Measurements from ENCODE around the gene PRMT3.
"Not testable (repeated sequence)": the region's sequence is repeated elsewhere in the genome, so short reads cannot be mapped to it uniquely, and the experiment has no call there.

PRMT3 gene

DNA sequence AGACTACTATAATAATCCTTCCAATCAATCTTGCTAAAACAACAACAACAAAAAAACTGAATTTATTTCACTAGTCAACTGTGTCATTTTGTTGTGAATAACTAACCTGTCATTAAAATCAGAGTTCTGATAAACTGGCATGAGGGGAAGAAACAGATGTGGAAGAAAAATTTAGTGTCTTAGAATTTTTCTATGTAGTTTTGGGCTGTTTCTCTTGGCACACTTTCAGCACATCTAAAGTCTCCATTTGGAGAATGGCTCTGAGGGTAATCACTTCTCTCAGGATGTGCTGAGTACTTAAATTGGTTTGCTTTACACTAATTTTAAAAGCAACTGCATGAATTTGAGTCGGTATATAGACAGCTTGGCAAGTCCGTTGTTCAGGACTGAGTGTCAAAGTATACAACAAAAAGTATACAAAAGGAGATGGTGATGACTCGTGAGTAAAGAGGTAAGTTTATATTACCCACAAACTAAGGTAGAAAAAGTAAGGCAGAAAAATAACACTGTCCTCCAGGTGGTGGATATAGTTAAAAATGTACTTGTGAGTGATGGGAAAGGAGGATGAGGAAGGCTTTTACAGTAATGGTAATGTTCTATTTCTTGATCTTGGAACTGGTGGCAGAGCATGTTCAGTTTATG lies 13.8 kb upstream of the PRMT3 start:
- FAIRE-seq (no peak), DNase-seq (ENCODE audit: low spot score) (no peak)

DNA sequence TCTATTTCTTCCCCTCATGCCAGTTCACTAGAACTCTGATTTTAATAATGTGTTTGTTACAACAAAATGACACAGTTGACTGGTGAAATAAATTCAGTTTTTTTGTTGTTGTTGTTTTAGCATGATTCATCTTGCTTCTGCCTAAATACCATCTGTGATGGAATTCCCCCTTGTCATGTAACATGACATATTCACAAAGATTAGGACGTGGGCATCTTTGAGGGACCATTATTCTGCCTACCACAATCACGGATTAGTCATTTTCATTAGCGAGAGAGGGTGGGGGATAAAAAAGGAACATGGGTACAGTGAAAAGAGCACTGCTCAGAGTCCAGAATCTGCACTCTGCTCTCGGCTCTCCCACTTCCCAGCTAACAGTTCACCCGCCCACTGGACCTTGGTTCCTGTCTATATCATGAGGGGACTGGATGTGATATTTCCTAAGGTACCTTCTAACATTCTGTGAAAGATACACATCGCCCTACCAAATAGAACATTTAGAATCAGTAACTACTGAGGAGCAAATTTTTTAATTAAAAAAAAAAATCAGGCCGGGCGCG lies 12.7 kb upstream of the PRMT3 start:
- DNase-seq (ENCODE audit: low spot score) (no peak), FAIRE-seq (no peak)

DNA sequence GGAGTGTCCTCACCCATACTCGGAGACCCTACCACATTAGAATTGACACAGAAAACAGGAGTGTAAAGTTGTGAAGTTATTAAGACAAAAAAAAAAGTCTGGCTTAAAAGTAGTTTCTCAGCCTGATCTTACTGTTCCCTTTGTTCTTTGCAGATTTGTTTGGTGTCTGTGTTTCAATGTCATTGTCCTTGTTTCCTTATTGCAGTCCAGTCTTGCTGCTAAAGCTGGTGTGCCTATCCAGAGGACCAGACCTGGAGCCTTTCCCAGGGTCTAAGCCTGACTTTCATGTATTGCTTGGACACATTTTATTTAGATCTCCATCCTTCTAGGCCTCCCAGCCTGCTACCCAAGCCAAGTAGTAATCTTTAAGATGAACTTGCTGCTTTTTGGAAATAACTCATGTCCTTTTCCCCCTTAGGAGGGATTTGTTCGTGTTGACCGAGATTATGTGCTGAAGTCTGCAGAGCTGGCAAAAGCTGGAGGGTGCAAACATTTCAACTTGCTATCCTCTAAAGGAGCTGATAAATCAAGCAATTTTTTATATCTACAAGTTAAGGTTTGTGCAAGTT lies 11.3 kb upstream of the PRMT3 start:
- DNase-seq (ENCODE audit: low spot score) (no peak), FAIRE-seq (no peak)

DNA sequence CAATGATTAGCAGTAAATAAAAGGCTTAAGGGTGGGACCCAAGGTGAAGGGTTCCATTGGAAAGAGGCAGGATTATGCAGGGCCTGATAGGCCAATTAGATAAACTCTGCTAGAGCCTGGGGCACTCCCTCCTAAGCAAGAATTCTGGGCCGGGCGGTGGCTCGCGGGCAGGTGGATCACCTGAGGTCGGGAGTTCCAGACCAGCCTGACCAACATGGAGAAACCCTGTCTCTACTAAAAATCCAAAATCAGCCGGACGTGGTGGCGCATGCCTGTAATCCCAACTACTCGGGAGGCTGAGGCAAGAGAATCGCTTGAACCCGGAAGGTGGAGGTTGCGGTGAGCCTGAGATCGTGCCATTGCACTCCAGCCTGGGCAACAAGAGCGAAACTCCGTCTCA lies 1.5 kb upstream of the PRMT3 start:
- not testable (repeated sequence) for FAIRE-seq; DNase-seq (ENCODE audit: low spot score)

DNA sequence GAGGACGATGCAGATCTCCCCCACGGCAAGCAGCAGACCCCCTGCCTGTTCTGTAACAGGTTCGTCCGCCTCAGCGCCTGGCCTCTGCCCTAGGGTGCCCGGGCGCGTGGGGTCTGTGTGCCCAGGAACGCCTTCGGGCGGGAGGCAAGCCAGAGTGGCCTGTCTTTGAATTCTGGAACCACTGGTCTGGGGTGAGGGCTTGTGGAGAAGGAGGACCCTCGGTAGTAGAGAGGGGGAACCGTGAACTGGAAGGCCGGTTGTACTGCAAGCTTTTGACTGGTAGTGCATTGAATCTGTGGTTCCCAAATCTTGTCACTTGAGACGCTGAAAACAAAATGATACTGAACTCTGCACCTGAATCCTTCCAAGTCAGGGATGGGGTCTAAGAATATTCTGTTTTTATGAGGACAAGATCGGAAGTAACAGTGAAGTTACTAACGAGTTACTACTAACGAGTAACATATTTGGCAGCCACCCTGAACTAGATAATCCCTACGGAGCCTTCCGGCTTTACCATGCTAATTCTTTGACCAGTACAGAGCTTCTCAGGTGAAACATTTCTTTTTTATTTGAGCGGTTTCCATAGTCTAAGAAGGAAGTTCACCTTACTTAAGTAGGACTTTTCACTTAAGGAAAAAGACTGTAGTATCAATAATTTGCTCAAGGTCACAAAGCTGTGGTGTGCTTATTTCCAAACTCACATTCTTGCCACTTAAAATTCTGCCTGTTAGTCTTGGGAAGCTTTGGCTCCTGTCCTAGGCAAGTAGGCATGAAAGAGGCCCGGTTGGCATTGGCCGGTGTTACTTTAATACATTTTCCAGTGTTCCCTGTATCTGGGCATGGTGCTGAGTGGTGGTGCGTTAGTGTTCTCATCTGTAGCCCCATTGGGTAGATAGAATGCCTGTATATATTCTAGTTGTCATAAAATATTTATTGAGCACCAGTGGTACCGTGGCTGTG lies 860 bp downstream of the PRMT3 start:
- DNase-seq (ENCODE audit: low spot score) (peak; percentile 33), FAIRE-seq (no peak)

DNA sequence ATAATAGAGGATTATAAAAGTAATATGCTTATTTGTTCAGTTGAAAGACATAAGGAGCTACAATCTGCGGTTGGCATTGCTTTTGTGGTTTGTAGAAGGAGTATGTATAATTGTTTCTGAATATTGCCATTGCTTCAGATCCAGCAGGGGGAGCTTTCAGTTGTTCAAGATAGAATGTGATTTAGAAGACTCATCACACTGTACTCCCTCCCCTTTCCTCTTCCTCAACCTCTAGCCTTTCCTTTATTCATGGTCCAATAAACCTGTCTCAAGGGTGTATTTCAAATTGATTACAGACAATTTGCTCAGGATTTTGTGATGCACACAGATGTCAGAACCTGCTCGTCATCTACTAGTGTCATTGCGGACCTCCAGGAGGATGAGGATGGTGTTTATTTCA lies 9.8 kb downstream of the PRMT3 start:
- FAIRE-seq (no peak), DNase-seq (ENCODE audit: low spot score) (peak; percentile 27)

DNA sequence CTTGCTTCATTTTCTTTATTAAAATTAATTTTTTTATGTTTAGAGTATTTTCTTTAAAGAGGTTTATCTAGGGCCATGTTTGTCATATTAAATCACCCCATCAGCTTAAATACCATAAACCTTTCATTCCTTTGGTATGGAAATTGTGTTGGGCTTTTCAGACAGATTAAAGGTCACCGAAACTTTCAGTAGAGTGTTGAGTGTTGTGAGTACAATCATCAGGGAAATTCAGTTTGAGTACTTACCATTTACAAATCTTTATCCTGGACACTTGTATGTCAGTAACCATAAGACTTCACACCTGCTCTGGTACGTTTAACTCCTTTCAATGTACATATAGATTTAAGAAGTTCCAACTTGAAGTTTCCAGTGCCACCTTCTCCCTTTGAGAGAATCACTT lies 12.0 kb downstream of the PRMT3 start:
- FAIRE-seq (no peak), DNase-seq (ENCODE audit: low spot score) (no peak)

DNA sequence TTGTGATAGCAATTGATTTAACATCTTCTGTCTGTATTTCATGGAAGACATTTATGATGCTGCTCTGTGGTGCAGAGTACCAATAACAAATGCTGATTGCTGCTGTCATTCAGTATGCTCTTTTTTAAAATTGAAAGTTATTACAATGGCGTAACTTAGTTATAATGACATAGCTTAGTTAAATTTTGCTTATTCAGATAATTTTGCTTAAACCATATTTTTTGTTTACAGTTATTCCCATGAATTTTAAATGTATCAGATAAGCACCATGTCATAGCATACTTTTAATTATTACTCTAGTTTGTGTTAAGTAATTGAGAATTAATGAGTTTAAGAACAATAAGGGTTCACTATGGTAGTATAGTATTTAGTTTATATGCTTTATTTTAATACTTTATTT lies 15.5 kb downstream of the PRMT3 start:
- DNase-seq (ENCODE audit: low spot score) (no peak), FAIRE-seq (no peak)

DNA sequence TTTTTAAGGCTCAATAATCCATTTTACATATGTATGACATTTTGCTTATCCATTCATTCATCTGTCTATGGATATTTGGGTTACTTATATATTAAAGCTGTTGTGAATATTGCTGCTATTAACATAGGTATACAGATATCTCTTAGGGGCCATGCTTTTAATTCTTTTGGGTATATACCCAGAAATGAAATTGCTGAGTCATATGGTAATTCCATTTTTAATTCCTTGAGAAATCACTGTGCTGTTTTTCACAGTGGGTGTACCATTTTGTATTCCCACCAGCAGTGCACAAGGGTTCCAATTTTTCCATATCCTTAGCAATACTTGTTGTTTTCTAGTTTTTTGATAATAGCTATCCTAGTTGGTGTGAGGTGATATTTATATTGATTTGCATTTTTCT lies 19.0 kb downstream of the PRMT3 start:
- FAIRE-seq = no peak

DNA sequence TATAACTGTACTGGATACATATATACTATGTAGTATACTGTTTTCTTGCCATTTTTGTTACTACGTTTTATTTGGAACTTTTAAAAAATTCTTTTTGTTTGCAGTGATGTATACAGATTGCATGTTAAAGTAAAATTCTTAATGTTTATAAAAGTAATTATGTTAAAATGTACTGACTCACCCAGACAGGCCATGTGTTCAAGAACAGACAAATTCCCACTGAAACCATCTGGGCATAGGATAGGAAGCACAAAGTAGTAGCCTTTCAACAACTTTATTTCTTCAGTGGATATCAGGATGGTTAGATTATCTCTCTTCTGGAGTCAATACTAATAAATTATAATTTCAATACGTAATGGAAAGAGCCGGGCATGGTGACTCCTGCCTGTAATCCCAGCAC lies 19.8 kb downstream of the PRMT3 start:
- FAIRE-seq = no peak
- no peak for DNase-seq (ENCODE audit: low spot score)

More for the DNA sequence above, 19.0 kb downstream of the PRMT3 start:
- DNase-seq (ENCODE audit: low spot score) = no peak

DNA sequence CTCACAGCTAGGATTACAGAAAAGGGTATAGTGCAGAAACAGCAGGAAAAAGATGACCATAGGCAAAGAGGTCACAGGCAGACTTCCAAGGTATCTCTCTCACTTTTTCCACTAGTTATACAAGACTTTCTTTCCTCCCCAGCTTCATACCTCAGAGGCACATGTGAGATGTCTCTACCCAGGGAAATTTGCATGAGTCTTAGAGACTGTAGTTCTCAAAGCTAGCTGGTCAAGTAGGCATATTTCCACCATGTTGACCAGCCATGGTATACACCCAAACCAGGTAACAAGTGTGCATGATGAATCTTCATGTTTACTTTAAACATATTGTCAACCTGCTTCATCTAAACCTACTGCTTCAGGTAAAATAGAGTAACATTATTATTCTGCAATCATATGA lies 27.9 kb downstream of the PRMT3 start:
- DNase-seq (ENCODE audit: low spot score) = no peak
- FAIRE-seq = no peak

DNA sequence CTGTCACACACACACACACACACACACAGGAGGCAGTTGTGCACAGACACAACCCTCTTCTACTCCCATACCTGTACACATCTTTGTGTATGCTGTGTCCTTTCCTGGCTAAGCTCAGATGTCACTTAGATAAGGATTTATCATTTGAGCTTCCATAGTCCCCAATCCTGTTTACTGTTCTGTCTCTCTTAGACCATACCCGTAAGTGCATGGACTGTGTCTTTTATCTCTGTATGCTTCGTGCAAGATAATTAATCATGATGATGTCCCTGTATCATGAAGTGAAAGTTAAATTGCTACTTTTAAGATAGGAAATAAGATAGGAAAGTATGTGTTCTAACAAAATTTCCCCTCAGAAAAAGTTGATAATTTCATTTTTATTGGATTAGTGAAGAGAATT lies 30.3 kb downstream of the PRMT3 start:
- FAIRE-seq = peak; percentile 20
- DNase-seq (ENCODE audit: low spot score) = no peak

DNA sequence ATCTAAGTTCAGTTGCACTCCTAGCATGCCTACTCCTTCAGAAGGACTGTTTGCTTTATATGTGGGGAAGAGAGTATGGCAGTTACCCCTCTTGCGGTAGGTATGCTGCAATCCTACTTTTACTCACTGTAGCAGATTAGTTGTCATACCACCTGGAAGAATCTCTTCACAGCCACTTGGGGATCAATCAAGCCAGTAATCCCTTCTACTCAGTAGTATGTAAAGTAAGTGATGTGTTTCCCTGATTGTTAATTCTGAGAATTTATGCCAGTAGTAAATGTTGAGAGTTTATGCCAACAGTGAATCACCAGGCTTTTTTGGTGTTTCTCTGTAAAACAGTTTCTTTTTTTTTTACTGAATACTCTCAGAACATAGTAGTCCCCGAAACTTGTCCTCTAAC lies 34.4 kb downstream of the PRMT3 start:
- DNase-seq (ENCODE audit: low spot score) (no peak), FAIRE-seq (no peak)

DNA sequence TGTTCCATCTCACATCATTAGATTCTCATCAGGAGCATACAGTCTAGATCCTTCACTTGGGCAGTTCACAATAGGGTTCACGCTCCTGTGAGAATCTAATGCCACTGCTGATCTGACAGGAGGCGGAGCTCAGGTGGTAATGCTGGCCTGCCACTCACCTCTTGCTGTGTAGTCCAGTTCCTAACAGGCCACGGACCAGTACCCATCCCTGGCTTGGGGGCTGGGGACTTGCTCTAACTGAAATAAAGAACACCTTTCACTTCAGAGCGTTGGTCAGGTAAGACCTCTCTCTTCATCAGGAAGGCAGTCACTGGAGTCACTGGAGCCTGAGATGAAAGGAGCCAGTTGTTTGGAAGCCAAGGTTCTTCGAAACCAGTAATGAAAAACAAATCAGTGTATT lies 41.7 kb downstream of the PRMT3 start:
- DNase-seq (ENCODE audit: low spot score) (no peak), FAIRE-seq (no peak)

DNA sequence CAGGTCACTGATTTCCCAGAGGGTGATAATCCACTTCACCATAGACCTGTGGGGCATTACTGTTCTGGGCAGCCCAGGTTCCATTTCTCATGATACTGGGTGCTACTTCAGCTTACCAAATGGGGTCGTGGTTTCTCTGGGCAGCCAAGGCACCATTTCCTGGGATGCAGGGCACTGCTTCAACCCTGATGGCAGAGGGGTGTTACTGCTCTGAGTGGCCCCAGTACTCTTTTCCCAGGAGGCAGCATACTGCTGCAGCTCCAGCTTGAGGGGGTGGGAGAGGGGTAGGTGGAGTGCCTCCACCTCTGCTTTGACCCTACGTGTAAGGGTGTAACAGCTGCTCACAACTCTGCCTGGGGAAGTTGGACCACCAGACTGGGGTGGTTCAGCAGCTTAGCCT lies 51.1 kb downstream of the PRMT3 start:
- DNase-seq (ENCODE audit: low spot score) = no peak
- no peak for FAIRE-seq

DNA sequence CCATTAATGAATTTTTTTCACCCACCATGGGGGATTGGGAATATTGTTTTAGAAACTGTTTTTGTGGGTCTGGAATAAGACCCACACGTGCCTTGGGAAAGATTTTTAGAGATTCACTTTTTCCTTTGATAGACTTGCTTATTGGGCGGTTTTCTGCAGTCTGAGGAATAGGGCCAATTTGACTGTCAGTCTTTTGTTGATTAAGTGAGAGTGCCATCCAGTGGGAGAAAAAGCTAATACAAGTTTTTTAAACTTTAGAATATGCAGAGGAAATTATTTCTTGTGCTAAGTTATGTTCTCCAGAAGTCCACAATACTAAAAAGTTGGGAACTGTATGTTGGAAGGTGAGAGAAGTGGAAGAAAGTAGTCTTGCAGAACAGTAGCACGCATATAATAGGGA lies 56.1 kb downstream of the PRMT3 start:
- DNase-seq (ENCODE audit: low spot score) (peak; percentile 12), FAIRE-seq (no peak)

DNA sequence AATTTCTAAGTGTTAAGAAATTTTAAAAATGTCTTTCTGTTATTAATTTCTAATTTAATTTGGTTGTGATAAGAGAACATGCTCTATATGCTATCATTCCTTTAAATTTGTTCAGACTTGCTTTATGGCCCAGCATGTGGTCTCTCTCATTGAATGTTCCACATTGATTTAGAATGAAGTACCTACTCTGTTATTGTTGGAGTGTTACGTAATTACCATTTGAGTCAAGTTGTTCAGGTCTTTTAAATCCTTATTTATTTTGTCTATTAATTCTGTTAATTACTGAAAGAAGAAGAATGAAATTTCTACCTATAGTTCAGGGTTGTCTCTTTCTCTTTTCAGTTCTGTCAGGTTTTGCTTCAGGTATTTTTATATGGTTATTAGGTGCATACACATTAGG lies 57.0 kb downstream of the PRMT3 start:
- DNase-seq (ENCODE audit: low spot score) (no peak), FAIRE-seq (no peak)

DNA sequence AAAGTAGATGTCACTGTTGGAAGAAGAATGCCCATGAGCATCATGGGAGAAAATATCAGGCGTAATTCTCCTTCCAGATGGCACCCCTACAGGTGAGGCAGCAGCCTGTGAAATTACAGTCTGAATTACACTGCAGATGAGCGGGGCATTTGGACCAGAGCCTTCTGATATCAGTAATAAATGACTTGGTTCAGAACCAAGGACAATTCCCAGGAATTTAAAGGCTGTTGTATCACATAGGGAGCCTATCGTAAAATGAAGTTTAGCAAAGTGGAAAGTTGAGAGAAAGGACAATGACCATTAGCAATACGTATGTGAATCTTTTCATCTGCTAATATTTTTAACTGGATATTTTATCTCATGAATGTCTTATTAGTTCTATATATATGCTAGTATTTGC lies 61.3 kb downstream of the PRMT3 start:
- FAIRE-seq (no peak), DNase-seq (ENCODE audit: low spot score) (no peak)

DNA sequence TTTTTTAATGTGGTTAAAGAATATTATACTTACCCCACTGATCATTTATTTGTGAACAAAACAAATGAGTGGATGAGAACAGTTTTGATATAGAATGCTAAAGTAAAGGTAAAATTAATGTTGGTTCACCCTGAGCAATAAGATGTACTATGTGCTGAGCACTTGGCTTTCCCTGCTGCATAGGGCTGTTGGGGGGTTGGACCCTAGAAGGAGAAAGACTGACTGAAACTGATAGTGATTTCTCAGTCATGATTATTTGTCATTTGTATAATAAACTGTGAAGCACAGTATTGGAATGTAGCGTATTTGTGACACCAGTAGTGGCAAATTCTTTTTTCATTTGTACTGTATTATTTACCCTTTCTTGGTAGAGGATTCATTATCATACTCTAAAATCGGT lies 63.3 kb downstream of the PRMT3 start:
- FAIRE-seq = no peak

DNA sequence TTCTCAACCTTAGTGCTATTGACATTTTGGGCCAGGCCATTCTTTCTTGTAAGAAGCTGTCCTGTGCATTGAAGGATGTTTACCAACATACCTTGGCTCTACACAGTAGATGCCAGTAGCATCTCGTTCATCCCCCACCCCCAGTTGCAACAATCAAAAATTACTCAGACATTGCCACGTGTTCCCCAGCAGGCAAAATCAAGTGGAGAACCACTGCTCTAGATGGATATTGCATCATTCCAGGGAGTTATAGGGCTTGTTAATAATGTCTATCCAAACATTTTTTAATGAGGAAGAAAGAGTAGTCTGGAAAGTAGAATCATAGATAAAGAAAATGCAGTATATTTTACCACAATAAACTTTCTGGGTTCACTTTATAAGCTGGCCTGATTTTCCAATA lies 64.1 kb downstream of the PRMT3 start:
- no peak for DNase-seq (ENCODE audit: low spot score)
- no peak for FAIRE-seq

More for the DNA sequence above, 63.3 kb downstream of the PRMT3 start:
- no peak for DNase-seq (ENCODE audit: low spot score)

DNA sequence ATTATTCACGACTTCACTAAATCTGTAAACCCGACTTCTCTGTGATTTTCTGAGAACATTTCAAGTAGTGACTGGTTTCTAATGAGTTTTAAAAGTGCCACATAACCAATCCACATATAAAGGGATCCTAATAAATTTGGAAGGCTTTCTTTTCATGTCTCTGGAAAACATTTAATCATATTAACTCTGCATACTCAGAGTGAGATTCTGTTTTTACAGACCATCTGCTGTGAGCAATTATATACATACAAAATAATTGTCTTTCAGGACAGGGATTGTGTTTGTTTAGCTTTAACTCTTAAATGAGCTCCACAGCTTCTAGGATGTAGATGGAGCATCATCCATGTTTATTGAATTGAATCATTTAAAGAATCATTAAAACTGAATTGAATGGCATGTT lies 65.1 kb downstream of the PRMT3 start:
- FAIRE-seq = no peak

DNA sequence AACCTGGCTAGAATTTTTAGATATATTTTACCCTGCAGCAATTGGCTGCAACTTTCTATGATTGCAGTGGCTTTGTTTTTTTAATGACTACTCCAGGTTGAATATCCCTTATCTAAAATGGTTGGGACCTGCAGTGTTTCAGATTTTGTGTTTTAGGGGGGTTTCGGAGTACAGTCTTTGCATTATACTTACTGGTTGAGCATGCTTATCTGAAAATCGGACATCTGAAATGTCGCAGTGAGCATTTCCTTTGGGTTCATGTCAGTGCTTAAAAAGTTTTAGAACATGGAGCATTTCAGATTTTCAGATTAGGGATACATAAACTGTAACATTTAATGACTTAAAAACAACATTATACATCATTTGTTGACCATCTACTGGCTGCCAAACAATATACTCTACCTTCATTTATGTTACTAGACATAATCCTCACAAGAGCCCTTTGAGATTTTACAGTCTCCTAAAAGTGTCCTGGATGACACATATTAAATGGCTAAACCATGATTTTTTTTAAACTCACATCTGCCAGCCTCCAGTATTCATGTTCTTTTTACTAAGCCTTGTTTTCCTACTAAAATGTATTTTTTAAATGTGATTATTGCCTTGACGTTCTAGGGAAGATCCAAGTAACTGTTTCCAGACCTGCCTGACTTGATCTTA lies 66.3 kb downstream of the PRMT3 start:
- DNase-seq (ENCODE audit: low spot score) (no peak), FAIRE-seq (no peak)

More for the DNA sequence above, 65.1 kb downstream of the PRMT3 start:
- DNase-seq (ENCODE audit: low spot score) = no peak
